Stomach (tissue), 9 donors: ENCODE measurements around the gene KCTD3. TPM values are rescaled to one million over a fixed set of nuclear protein-coding genes. Genes with fewer than 3 reads are reported as not detected.

ENCODE experiments used
- DNase-seq, 2 donors: peaks; one replicate each; pipeline versions ENCODE4 v3.0.0 to v3.0.0-alpha.2; 2013 to 2019
- H3K27ac ChIP-seq, 5 donors: fragments of 200-600 bp in 4 of 5; sonication (generic) in 4 of 5; one replicate each; pipeline ENCODE4 v1.5.1; 2013 to 2019; ENCODE audit warnings: mild to moderate bottlenecking in 1 of 5, moderate library complexity in 1 of 5
- H3K27me3 ChIP-seq, 3 donors: fragments of 200-600 bp; sonication (generic); one replicate each; pipeline ENCODE4 v1.5.1; 2017 to 2019; ENCODE audit warnings: mixed run types in 1 of 3
- H3K36me3 ChIP-seq, 4 donors: fragments of 200-600 bp; sonication (generic); 1 replicate in 3 of 4; 2 replicates in 1 of 4; pipeline ENCODE4 v1.5.1; 2016 to 2019
- H3K4me1 ChIP-seq, 4 donors: fragments of 200-600 bp; sonication (generic); one replicate each; pipeline ENCODE4 v1.5.1; 2016 to 2019
- H3K4me3 ChIP-seq, 4 donors: fragments of 200-600 bp; sonication (generic) in 3 of 4; one replicate each; pipeline ENCODE4 v1.5.1; 2016 to 2019; ENCODE audit warnings: mild to moderate bottlenecking in 1 of 4
- H3K9me3 ChIP-seq, 4 donors: fragments of 200-600 bp; sonication (generic); one replicate each; pipeline ENCODE4 v1.5.1; 2016 to 2019
- CTCF ChIP-seq, 7 experiments: fragments of 450-650 bp in 4 of 7; fragments of 200-600 bp in 3 of 7; sonication (generic) in 3 of 7; IDR thresholded peaks; one replicate each; pipeline ENCODE4 v1.5.1; 2016 to 2019; ENCODE audit warnings: antibody characterized with exemption in 7 of 7, control low read depth in 2 of 7, mild to moderate bottlenecking in 1 of 7
- EP300 ChIP-seq: sonication (generic); formaldehyde crosslinking; IDR thresholded peaks from one replicate; pipeline ENCODE4 v1.6.1; 2017; ENCODE audit warnings: antibody characterized with exemption
- POLR2A ChIP-seq, 4 donors: fragments of 450-650 bp; IDR thresholded peaks; one replicate each; pipeline ENCODE4 v1.6.1; 2016; ENCODE audit warnings: antibody characterized with exemption in 4 of 4, control low read depth in 2 of 4, mild to moderate bottlenecking in 1 of 4, moderate library complexity in 1 of 4
- POLR2AphosphoS5 ChIP-seq, 3 donors: sonication (generic); formaldehyde crosslinking; IDR thresholded peaks; one replicate each; pipeline ENCODE4 v1.6.1; 2016; ENCODE audit warnings: antibody characterized with exemption in 3 of 3
- WGBS, 5 donors: extraction: QIAGEN DNeasy Blood & Tissue Kit in 3 of 5; methylation state at CpG; one replicate each; pipeline versions ENCODE4 v1.1.5 to v1.1.7; 2013 to 2018; 5-methylcytosine and 5-hydroxymethylcytosine counted together
- intact Hi-C: fragments of 100-400 bp; cut with DNase I; formaldehyde crosslinking; loops from one replicate; pipeline ENCODE4 v1.15.1; 2023; ENCODE audit warnings: low total_unique reads
- polyA plus RNA-seq, 3 donors: library from polyadenylated mRNA; stranded (reverse); fragments of 200-250 nt; gene quantifications; one replicate each; pipeline ENCODE4 v1.2.3, GENCODE V29; 2013
- total RNA-seq, 5 donors: library from RNA; depleted of rRNA; stranded (reverse); fragments of >200 nt; gene quantifications; one replicate each; pipeline versions ENCODE4 v1.1.0 to v1.2.3, GENCODE V29; 2014 to 2016
- donor health status: healthy with polysubstance abuse.
- donor health status: Bipolar disorder and iron deficiency.
- donor health status: healthy.

The KCTD3 gene
- total and polyA plus RNA-seq, 8 donors = 19.4 to 156 (median 33.4) TPM

- peaks cover 0 to 15% (median 9%) of the 10 kb centered on the region in 4 donors for H3K4me1 ChIP-seq
- peaks cover 4 to 79% (median 52%) of the 10 kb centered on the region in 4 donors for H3K36me3 ChIP-seq
- no peak for DNase-seq
- no peaks in the 10 kb centered on the region for H3K9me3 ChIP-seq
- no peaks in the 10 kb centered on the region for H3K27me3 ChIP-seq
- 61 to 83% (median 68%) methylated on average over 1 of the region's 1 CpG for WGBS, 5 donors
- TF ChIP-seq POLR2A (IDR thresholded peaks at IDR 0.05) = no peak
- TF ChIP-seq EP300 = no peak
- TF ChIP-seq POLR2AphosphoS5 (IDR thresholded peaks at IDR 0.05) = no peak
- no peak for TF ChIP-seq CTCF (IDR thresholded peaks at IDR 0.05)
- intact Hi-C loops = no loop called here
- H3K4me3 ChIP-seq = no peak overlapping the region
- peak overlapping the region in 2 of 5 donors; percentile 54 to 67 for H3K27ac ChIP-seq
Observed at GRCh38 chr1:215584389-215584788, 17.3 kb downstream of the KCTD3 start.

GRCh38 chr1:215589650-215590435 is 22.7 kb downstream of the KCTD3 start:
- intact Hi-C loops = no loop called here
- Histone ChIP-seq H3K27me3 (no peaks in the 10 kb centered on the region), H3K9me3 (no peaks in the 10 kb centered on the region), H3K36me3 (peaks cover 0 to 58% (median 30%) of the 10 kb centered on the region in 4 donors), H3K4me3 (no peak overlapping the region), H3K4me1 (peaks cover 7 to 12% (median 10%) of the 10 kb centered on the region in 4 donors), H3K27ac (no peak overlapping the region)
- WGBS, 5 donors = 60 to 76% (median 68%) methylated on average over 4 of the region's 4 CpGs
- DNase-seq = no peak
- TF ChIP-seq CTCF (IDR thresholded peaks at IDR 0.05) = no peak
- no peak for TF ChIP-seq POLR2AphosphoS5 (IDR thresholded peaks at IDR 0.05)
- TF ChIP-seq POLR2A (IDR thresholded peaks at IDR 0.05) = no peak
- TF ChIP-seq EP300 = no peak

- no peak overlapping the region for H3K4me3 ChIP-seq
- no peak for TF ChIP-seq EP300
- no peak for TF ChIP-seq CTCF (IDR thresholded peaks at IDR 0.05)
- no peak for TF ChIP-seq POLR2AphosphoS5 (IDR thresholded peaks at IDR 0.05)
- H3K9me3 ChIP-seq = no peaks in the 10 kb centered on the region
- H3K27ac ChIP-seq = no peak overlapping the region
- WGBS, 5 donors = 89 to 93% (median 90%) methylated on average over 4 of the region's 4 CpGs
- H3K4me1 ChIP-seq = peaks cover 7 to 22% (median 16%) of the 10 kb centered on the region in 4 donors
- no peaks in the 10 kb centered on the region for H3K27me3 ChIP-seq
- no peak for DNase-seq
- peaks cover 0 to 60% (median 32%) of the 10 kb centered on the region in 4 donors for H3K36me3 ChIP-seq
- intact Hi-C loops = no loop called here
Observed at GRCh38 chr1:215590779-215591491, 23.8 kb downstream of the KCTD3 start.

GRCh38 chr1:215594640-215595039 is 27.5 kb downstream of the KCTD3 start:
- H3K36me3 ChIP-seq = peaks cover 0 to 36% (median 27%) of the 10 kb centered on the region in 4 donors
- 47 to 62% (median 53%) methylated on average over 3 of the region's 3 CpGs for WGBS, 5 donors
- H3K27me3 ChIP-seq = no peaks in the 10 kb centered on the region
- peaks cover 10 to 41% (median 26%) of the 10 kb centered on the region in 4 donors for H3K4me1 ChIP-seq
- H3K27ac ChIP-seq = no peak overlapping the region
- H3K9me3 ChIP-seq = no peaks in the 10 kb centered on the region
- intact Hi-C loops = no loop called here
- TF ChIP-seq POLR2AphosphoS5 (IDR thresholded peaks at IDR 0.05) (no peak), POLR2A (IDR thresholded peaks at IDR 0.05) (no peak), EP300 (no peak), CTCF (IDR thresholded peaks at IDR 0.05) (no peak)
- H3K4me3 ChIP-seq = no peak overlapping the region
- DNase-seq = no peak
